ENCODE data around the gene PABPC4L. TPM values are rescaled to one million over a fixed set of nuclear protein-coding genes. Genes with fewer than 3 reads are reported as not detected.

PABPC4L gene
- total RNA-seq, 1 donor from 2014 or later: 3.2 TPM

DNA sequence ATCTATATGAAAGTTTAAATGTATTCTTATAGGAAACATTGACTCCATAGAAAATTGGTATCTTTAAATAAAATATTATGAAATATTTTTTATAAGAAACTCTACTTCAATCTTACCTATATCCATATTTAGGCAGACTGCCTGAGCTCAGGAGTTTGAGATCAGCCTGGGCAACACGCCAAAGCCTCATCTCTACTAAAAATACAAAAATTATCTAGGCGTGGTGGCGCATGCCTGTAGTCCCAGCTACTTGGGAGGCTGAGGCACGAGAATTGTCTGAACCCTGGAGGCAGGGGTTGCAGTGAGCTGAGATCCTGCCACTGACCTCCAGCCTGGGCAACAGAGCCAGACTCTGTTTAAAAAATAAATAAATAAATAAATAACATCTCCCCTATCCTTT lies 47.5 kb downstream of the PABPC4L start:
- TF ChIP-seq, protein P1, sequence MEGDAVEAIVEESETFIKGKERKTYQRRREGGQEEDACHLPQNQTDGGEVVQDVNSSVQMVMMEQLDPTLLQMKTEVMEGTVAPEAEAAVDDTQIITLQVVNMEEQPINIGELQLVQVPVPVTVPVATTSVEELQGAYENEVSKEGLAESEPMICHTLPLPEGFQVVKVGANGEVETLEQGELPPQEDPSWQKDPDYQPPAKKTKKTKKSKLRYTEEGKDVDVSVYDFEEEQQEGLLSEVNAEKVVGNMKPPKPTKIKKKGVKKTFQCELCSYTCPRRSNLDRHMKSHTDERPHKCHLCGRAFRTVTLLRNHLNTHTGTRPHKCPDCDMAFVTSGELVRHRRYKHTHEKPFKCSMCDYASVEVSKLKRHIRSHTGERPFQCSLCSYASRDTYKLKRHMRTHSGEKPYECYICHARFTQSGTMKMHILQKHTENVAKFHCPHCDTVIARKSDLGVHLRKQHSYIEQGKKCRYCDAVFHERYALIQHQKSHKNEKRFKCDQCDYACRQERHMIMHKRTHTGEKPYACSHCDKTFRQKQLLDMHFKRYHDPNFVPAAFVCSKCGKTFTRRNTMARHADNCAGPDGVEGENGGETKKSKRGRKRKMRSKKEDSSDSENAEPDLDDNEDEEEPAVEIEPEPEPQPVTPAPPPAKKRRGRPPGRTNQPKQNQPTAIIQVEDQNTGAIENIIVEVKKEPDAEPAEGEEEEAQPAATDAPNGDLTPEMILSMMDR (IDR thresholded peaks at IDR 0.05): no peak
- Mint-ChIP-seq H3K27me3 (ENCODE audit: low read depth) (no peaks in the 10 kb centered on the region), H3K9me3 (ENCODE audit: low read depth) (no peaks in the 10 kb centered on the region), H3K4me3 (ENCODE audit: unreplicated experiment) (no peak overlapping the region), H3K27ac (ENCODE audit: unreplicated experiment) (no peak overlapping the region), H3K36me3 (ENCODE audit: low read depth) (no peaks in the 10 kb centered on the region), H3K4me1 (ENCODE audit: low read depth) (no peaks in the 10 kb centered on the region)
- no peak for DNase-seq (ENCODE audit: low spot score)

DNA sequence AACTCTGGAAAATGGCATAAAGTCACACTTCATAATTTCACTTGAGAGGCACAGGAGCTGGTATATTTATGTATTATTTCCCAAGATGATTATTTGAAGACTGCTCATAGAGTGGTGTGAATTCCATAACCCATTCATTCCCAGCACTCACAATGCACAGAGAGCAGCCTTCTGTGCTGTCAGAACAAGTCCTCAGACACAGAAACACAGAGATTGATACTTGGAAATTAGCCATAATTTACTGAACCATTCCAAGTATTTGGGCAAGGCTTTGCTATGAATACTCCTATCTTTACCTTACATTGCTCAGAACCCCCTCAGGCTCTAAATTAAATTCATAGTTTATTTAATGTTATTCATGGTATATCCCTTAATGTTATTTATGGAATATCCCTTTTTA lies 53.6 kb downstream of the PABPC4L start:
- no peak overlapping the region for H3K4me3 Mint-ChIP-seq (ENCODE audit: unreplicated experiment)
- no peak overlapping the region for H3K27ac Mint-ChIP-seq (ENCODE audit: unreplicated experiment)
- no peaks in the 10 kb centered on the region for H3K4me1 Mint-ChIP-seq (ENCODE audit: low read depth)
- DNase-seq (ENCODE audit: low spot score): no peak
- H3K27me3 Mint-ChIP-seq (ENCODE audit: low read depth): no peaks in the 10 kb centered on the region
- TF ChIP-seq, protein P1 (IDR thresholded peaks at IDR 0.05): no peak
- H3K9me3 Mint-ChIP-seq (ENCODE audit: low read depth): no peaks in the 10 kb centered on the region
- H3K36me3 Mint-ChIP-seq (ENCODE audit: low read depth): no peaks in the 10 kb centered on the region

Data from chondrocyte (in vitro differentiated cells).